Lower leg skin (tissue), 3 donors: ENCODE data around the gene RACK1.
"Not testable (repeated sequence)": the region's sequence is repeated elsewhere in the genome, so short reads cannot be mapped to it uniquely, and the experiment has no call there.

ENCODE experiments used
- CTCF ChIP-seq, 3 donors: fragments of 450-650 bp; IDR thresholded peaks; one replicate each; pipeline ENCODE4 v1.5.1; 2016; ENCODE audit warnings: antibody characterized with exemption in 3 of 3, mild to moderate bottlenecking in 3 of 3, moderate library complexity in 2 of 3
- POLR2A ChIP-seq, 2 donors: fragments of 450-650 bp; IDR thresholded peaks; one replicate each; pipeline ENCODE4 v1.6.1; 2016 to 2017; ENCODE audit warnings: antibody characterized with exemption in 2 of 2, mild to moderate bottlenecking in 1 of 2, moderate library complexity in 1 of 2

GRCh38 chr5:181273433-181273744 lies 29.7 kb upstream of the RACK1 start:
- TF ChIP-seq CTCF, POLR2A (IDR thresholded peaks at IDR 0.05): not testable (repeated sequence)
